Subcutaneous abdominal adipose tissue (tissue), 5 donors: ENCODE data around the gene SMIM1.

Source experiments
- H3K27ac ChIP-seq: one replicate; pipeline ENCODE4 v1.7.0; 2013; ENCODE audit warnings: low read depth, mild to moderate bottlenecking, inconsistent platforms, low read length, moderate library complexity
- H3K27me3 ChIP-seq, 5 donors: one replicate each; pipeline ENCODE4 v1.7.0; 2013; ENCODE audit warnings: low read length in 5 of 5, inconsistent platforms in 1 of 5; ENCODE audit not compliant: control insufficient read depth in 5 of 5, insufficient read depth in 4 of 5
- H3K36me3 ChIP-seq, 5 donors: one replicate each; pipeline ENCODE4 v1.7.0; 2013; ENCODE audit warnings: low read length in 5 of 5; ENCODE audit not compliant: control insufficient read depth in 5 of 5, insufficient read depth in 5 of 5
- H3K4me1 ChIP-seq, 5 donors: one replicate each; pipeline ENCODE4 v1.7.0; 2013; ENCODE audit warnings: low read length in 5 of 5, mild to moderate bottlenecking in 3 of 5, moderate library complexity in 1 of 5; ENCODE audit not compliant: control insufficient read depth in 5 of 5, insufficient read depth in 5 of 5
- H3K4me3 ChIP-seq, 5 donors: one replicate each; pipeline ENCODE4 v1.7.0; 2013; ENCODE audit warnings: low read length in 5 of 5, low read depth in 1 of 5
- H3K9ac ChIP-seq, 5 donors: one replicate each; pipeline ENCODE4 v1.7.0; 2013; ENCODE audit warnings: low read length in 5 of 5, mild to moderate bottlenecking in 4 of 5, moderate library complexity in 3 of 5
- H3K9me3 ChIP-seq, 5 donors: one replicate each; pipeline ENCODE4 v1.7.0; 2013; ENCODE audit warnings: low read length in 5 of 5; ENCODE audit not compliant: control insufficient read depth in 5 of 5
- donor health status: healthy.
- donor health status: healthy.
- donor health status: healthy.
- donor health status: healthy.
- donor health status: healthy.

Gene SMIM1

DNA sequence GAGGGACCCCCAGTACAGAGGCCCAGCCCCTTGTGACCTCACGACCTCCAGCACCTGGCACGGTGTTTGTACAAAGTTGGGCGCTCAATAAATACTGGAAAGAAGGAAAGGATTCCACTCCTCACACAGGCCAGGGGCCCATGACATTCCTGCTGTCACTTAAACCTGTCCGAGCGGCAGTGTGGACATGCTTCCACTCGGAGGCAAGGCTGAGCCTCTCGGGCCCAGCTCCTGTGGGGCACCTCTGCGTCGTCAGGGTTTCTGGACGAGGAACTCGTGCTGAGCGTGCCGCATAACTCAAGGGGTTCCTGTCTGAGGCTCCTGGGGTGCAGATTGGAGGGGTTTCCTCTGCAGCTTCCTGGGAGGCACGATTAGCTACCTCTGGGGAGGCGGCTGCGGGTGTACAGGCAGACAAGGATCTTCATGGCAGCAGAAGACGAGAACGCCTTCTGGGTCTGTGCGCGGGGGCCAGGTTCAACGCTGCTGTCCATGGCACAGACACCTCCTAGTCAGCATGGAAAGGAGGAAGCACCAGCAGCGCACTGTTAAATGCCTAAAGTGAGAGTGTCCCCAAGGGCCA is 3.6 kb upstream of the SMIM1 start:
- no peaks in the 10 kb centered on the region for H3K36me3 ChIP-seq

DNA sequence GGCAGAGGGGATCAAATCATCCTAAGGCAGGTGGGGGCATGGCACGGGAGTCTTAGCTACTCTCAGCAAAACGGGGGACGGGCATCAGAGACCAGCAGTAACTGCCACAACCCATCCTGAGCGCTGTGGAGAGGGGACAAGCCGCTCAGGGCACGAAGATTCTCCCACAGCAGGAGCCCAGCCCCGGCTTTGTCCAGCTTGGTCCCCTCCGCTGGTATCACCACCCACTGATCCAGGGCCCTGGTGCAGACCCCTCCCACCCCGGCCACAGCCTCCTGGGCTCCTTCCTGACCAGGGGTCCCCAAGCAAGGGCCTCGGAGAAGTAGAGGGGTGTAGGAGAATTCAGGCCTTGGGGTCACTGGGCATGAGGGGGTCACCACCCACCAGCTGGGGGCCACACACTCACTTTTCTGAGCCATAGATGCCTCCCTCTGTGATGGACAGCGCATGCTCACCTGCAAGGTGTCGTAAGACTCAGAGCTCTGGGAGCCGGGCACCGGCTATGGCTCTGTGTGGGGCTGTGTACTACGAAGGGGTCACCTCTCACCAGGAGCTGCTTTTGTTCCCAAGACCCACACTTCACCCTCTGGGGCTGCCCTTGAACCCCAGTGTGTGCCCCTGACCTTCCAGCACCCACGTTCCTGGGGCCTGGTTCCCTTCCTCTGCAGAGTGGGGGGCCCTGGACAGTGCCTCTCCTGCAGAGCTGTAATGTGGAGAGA is 2.3 kb upstream of the SMIM1 start:
- Histone ChIP-seq H3K4me3 (no peak overlapping the region), H3K4me1 (peaks cover 0 to 23% (median 19%) of the 10 kb centered on the region in 5 donors), H3K27ac (no peak overlapping the region), H3K27me3 (peaks cover 0 to 27% (median 12%) of the 10 kb centered on the region in 5 donors), H3K36me3 (no peaks in the 10 kb centered on the region), H3K9ac (no peak overlapping the region), H3K9me3 (no peaks in the 10 kb centered on the region)

More for the DNA sequence above, 3.6 kb upstream of the SMIM1 start:
- H3K4me3 ChIP-seq: no peak overlapping the region
- H3K4me1 ChIP-seq: peaks cover 0 to 19% (median 16%) of the 10 kb centered on the region in 5 donors
- no peak overlapping the region for H3K27ac ChIP-seq
- no peak overlapping the region for H3K9ac ChIP-seq
- H3K27me3 ChIP-seq: peaks cover 0 to 28% (median 12%) of the 10 kb centered on the region in 5 donors
- peaks cover 0 to 2% (median 0%) of the 10 kb centered on the region in 5 donors for H3K9me3 ChIP-seq

DNA sequence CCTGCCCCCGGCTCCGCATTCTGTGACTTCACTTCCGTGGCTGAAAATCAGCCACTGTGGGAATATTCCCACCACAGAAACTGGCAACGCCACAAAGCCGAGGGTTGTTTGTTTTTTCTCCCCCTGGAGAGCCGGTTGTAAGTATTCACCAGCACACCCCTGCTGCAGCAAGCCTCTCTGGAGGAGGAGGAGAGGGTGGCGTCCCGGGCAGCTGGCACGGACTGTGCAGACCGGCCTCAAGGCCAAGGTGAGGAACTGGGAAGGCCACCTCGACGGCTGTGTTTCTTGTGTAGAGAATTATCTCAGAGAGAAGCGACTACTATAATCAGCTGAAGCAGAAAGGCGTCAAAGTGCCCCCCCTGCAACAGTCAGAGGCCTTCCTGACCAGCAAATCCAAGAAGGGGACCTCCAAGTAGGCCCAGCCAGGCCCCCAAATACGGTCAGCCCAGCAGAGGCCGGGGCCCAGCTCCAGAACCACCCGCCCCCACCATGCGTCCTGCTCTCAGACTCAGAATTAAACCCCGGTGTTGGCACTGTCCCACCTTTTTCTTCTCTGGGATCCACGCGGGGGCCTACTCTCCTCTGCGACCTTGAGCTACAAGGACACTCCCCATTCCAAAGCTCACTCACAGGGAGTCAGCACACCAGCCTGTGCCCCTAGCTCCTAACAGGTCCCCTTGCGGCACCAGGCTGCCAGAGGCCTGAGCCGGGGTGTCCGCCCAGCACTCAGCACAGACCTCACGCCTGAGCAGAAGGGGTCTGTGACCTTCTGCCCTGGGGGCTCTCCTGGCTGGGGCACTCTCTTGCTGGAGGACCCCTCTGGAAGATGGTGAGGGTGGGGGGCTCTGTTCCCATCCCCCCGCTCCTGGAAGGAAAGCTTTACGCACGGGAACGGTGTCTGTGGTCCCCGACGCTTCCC is 1.2 kb upstream of the SMIM1 start:
- Histone ChIP-seq H3K9ac (peak overlapping the region in 4 of 5 donors; percentile 8 to 64 (median 40)), H3K9me3 (no peaks in the 10 kb centered on the region), H3K27me3 (peaks cover 0 to 27% (median 12%) of the 10 kb centered on the region in 5 donors), H3K27ac (no peak overlapping the region), H3K36me3 (no peaks in the 10 kb centered on the region), H3K4me3 (peak overlapping the region in 4 of 5 donors; percentile 47 to 64 (median 60)), H3K4me1 (peaks cover 0 to 31% (median 25%) of the 10 kb centered on the region in 5 donors)

DNA sequence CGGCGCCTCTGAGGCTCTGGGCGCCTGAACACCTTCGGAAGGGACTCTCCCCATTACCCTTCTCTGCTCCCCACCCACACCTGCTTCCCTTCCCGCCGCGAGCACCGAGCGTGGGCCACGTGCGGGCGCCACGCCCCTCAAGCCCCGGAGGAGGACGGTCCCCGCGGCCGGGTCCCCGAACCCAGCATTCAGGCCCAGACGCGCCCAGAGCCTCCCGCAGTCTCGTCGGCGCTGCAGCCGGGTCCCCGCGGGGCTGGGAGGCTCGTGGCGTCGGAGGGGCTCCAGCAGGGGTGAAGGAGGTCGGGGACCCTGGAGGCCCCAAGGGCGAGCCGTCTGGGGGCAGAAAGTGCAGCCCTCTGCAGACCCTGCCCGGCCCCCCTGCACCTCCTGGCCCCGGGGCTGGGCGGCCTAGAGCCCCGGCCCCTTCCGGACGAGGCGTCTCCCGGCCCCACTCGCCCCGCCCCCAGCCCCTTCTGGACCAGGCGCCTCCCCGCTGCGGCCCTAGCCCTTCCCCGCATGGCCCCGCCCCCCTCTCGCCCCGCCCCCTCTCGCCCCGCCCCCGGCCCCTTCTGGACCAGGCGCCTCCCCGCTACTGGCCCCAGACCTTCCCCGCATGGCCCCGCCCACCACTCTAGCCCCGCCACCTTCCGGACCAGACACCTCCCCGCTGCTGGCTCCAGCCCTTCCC is 378 bp upstream of the SMIM1 start:
- H3K4me1 ChIP-seq: peaks cover 0 to 31% (median 25%) of the 10 kb centered on the region in 5 donors
- no peak overlapping the region for H3K27ac ChIP-seq
- H3K36me3 ChIP-seq: peaks cover 0 to 4% (median 0%) of the 10 kb centered on the region in 5 donors
- H3K9ac ChIP-seq: peak overlapping the region in 4 of 5 donors; percentile 8 to 64 (median 40)
- peaks cover 0 to 27% (median 11%) of the 10 kb centered on the region in 5 donors for H3K27me3 ChIP-seq
- peak overlapping the region in 4 of 5 donors; percentile 47 to 64 (median 60) for H3K4me3 ChIP-seq
- no peaks in the 10 kb centered on the region for H3K9me3 ChIP-seq

DNA sequence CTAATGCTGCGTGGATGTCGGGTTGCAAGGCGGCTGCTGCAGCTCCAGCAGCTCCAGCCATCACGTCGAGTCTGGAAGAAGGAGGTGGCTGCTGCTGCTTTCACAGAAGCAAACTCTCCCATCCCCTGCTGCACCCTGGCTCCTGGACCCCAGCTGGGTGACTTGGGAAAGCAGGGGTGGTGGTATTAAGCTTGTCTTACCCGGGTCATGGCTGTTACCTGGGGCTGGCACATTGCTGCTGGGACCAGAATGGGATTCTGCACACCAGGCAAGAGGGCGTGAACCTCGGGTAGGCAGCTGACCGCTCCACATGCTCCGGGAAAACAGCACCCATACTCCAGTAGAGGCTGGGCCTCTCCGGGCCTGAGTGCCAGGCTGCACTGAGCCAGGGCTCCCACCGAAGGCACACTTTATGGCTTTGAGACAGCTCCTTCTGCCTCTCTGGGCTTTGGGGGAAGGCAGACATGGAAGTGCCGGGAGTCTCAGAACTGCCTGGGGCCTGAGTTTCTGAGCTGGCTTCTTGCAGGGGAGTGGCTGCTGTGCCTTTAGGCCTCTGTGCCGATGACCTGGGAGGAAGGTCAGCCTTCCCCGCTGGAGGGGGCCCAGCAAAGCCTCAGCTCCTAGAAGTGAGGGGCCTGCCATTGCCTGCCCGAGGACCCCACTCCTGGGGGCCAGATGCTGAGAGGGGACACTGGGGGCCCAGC is 1.2 kb downstream of the SMIM1 start:
- Histone ChIP-seq H3K9ac (no peak overlapping the region), H3K4me1 (peaks cover 0 to 31% (median 25%) of the 10 kb centered on the region in 5 donors), H3K4me3 (no peak overlapping the region), H3K27ac (no peak overlapping the region), H3K27me3 (peaks cover 0 to 16% (median 1%) of the 10 kb centered on the region in 5 donors), H3K36me3 (peaks cover 0 to 17% (median 7%) of the 10 kb centered on the region in 5 donors), H3K9me3 (no peaks in the 10 kb centered on the region)

DNA sequence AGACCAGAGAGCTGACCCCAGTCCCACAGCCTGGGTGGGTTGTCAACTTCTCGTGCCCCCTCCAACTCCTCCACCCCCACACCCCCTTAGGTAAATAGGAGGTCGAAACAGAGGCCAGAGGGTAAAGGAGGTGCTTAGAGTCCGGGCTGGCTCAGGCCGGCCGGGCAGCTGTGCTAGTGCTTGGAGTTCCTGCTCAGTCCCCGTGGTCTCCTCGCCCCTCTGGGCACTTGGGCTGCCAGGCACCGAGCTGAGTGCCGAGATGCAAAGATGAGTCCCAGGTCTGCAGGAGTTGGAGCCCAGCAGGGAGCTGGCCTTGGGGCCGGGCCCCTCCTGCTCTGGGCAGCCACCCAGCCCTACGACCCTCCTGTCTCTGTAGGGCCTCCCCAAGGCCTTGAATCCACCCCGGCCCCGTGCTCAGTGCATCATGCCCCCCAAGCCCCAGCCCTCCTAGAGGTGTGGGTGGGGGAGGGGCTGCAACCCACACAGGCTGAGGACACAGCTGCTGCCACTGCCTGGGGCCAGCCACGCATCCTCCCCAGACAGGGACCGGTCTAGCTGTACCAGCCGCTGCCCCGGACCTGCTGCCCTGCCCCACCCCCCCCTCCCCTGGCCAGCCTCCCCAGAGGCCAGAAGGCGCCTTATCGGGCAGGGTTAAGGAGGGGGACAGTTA is 1.9 kb downstream of the SMIM1 start:
- H3K4me1 ChIP-seq: peaks cover 0 to 31% (median 25%) of the 10 kb centered on the region in 5 donors
- peaks cover 0 to 24% (median 14%) of the 10 kb centered on the region in 5 donors for H3K36me3 ChIP-seq
- no peak overlapping the region for H3K9ac ChIP-seq
- H3K9me3 ChIP-seq: no peaks in the 10 kb centered on the region
- no peak overlapping the region for H3K27ac ChIP-seq
- H3K4me3 ChIP-seq: no peak overlapping the region
- H3K27me3 ChIP-seq: peaks cover 0 to 10% (median 0%) of the 10 kb centered on the region in 5 donors

DNA sequence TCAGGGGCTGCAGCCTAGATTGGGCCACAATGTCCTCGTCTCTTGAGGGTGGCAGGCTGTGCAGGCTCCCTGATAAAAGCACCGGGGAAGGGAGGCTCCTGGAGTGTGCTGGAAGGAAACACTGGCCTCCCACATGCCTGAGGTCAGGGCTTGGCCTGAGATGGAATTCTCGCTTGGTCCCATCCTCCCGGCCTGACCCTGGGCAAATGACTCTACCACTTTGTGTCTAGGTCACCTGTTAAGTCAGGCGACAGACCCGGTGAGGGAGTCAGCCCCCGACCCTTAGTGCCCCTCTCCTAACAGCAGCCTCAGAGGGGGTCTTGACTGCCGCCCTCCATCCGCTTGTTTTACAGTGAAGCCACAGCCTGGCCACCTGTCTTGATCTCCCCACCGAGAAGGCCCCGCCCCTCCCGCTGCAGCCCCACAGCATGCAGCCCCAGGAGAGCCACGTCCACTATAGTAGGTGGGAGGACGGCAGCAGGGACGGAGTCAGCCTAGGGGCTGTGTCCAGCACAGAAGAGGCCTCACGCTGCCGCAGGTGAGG is 2.5 kb downstream of the SMIM1 start:
- H3K9ac ChIP-seq: no peak overlapping the region
- H3K4me1 ChIP-seq: peaks cover 0 to 31% (median 25%) of the 10 kb centered on the region in 5 donors
- H3K9me3 ChIP-seq: no peaks in the 10 kb centered on the region
- peaks cover 0 to 30% (median 20%) of the 10 kb centered on the region in 5 donors for H3K36me3 ChIP-seq
- H3K4me3 ChIP-seq: no peak overlapping the region
- H3K27me3 ChIP-seq: peaks cover 0 to 3% (median 0%) of the 10 kb centered on the region in 5 donors
- no peak overlapping the region for H3K27ac ChIP-seq

DNA sequence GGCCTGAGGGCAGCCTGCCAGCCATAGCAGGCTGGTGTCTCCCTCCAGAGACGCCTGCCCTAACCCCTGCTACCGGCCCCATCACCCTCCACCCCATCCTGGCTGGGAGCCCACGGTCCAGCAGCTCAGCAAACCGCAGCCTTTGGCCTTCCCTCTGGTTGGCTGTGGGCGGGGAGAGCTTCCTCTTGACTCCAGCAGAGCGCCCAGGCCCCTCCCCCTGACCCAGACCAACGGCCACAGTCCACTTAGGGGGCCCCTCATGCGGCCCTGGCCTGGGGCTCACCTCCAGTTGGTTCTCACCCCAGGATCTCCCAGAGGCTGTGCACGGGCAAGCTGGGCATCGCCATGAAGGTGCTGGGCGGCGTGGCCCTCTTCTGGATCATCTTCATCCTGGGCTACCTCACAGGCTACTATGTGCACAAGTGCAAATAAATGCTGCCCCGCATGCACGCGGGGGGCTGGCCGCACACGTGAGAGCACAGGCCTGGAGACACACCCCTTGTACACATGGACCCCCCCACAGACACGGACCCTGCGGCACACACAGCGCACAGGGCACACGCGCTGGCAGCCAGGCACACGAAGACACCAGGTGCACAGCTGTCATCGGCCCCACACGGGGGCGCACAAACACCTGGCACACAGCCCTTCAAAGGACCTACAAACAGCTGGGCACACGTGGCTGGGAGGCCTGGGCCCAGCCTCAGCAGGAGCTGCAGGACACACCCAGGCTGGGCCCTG is 3.1 kb downstream of the SMIM1 start:
- Histone ChIP-seq H3K4me3 (no peak overlapping the region), H3K4me1 (peaks cover 0 to 31% (median 25%) of the 10 kb centered on the region in 5 donors), H3K36me3 (peaks cover 0 to 36% (median 27%) of the 10 kb centered on the region in 5 donors), H3K9me3 (no peaks in the 10 kb centered on the region), H3K9ac (no peak overlapping the region), H3K27me3 (no peaks in the 10 kb centered on the region), H3K27ac (no peak overlapping the region)
